Keratinocyte (primary cell): ENCODE data around the gene GTF2IRD1. TPM values are rescaled to one million over a fixed set of nuclear protein-coding genes. Genes with fewer than 3 reads are reported as not detected.

Experiments
- DNase-seq: peaks from one replicate; pipeline ENCODE4 v3.0.0-alpha.2; 2011; ENCODE audit warnings: low read depth, missing footprints, low spot score
- FAIRE-seq: peaks from 2 replicates; lab custom pipeline; 2011; peaks lifted over from hg19 to GRCh38; lab: Jason Lieb, UNC
- H2AFZ ChIP-seq: 2 replicates; pipeline ENCODE4 v1.6.0; 2012; ENCODE audit warnings: low read length, control low read depth, inconsistent platforms; ENCODE audit not compliant: control insufficient read depth
- H3K27ac ChIP-seq: 2 replicates; pipeline ENCODE4 v1.5.1; 2011; ENCODE audit warnings: low read length; ENCODE audit not compliant: control insufficient read depth, insufficient read depth
- H3K27me3 ChIP-seq: 3 replicates; pipeline ENCODE4 v1.6.0; 2011; ENCODE audit warnings: low read length; ENCODE audit not compliant: control insufficient read depth, insufficient read depth; ENCODE audit errors: extremely low read depth
- H3K36me3 ChIP-seq, 2 experiments: 2 replicates in 1 of 2; 3 replicates in 1 of 2; pipeline ENCODE4 v1.5.1; 2011; ENCODE audit warnings: low read length in 2 of 2, mild to moderate bottlenecking in 1 of 2; ENCODE audit not compliant: control insufficient read depth in 2 of 2, insufficient read depth in 2 of 2; ENCODE audit errors: extremely low read depth in 1 of 2
- H3K4me1 ChIP-seq: 3 replicates; pipeline ENCODE4 v1.5.1; 2011; ENCODE audit warnings: low read length; ENCODE audit not compliant: control insufficient read depth, insufficient read depth; ENCODE audit errors: extremely low read depth
- H3K4me2 ChIP-seq: 3 replicates; pipeline ENCODE4 v1.6.0; 2011; ENCODE audit warnings: low read depth, low read length; ENCODE audit not compliant: control insufficient read depth, insufficient read depth; ENCODE audit errors: extremely low read depth
- H3K4me3 ChIP-seq, 3 experiments: fragments of 200-600 bp in 1 of 3; sonication (generic) in 1 of 3; 2 replicates in 2 of 3; 3 replicates in 1 of 3; pipeline ENCODE4 v1.5.1; 2011 to 2016; ENCODE audit warnings: low read length in 3 of 3, mild to moderate bottlenecking in 3 of 3, control low read depth in 2 of 3, inconsistent platforms in 1 of 3, low read depth in 1 of 3, mixed read lengths in 1 of 3, mixed run types in 1 of 3, moderate library complexity in 1 of 3; ENCODE audit not compliant: control insufficient read depth in 2 of 3, insufficient read depth in 2 of 3; ENCODE audit errors: extremely low read depth in 1 of 3
- H3K79me2 ChIP-seq: 2 replicates; pipeline ENCODE4 v1.6.0; 2012; ENCODE audit warnings: low read length; ENCODE audit not compliant: control insufficient read depth, insufficient read depth
- H3K9ac ChIP-seq: 3 replicates; pipeline ENCODE4 v1.6.0; 2011; ENCODE audit warnings: low read length; ENCODE audit not compliant: control insufficient read depth, insufficient read depth; ENCODE audit errors: extremely low read depth
- H3K9me1 ChIP-seq: 3 replicates; pipeline ENCODE4 v1.6.0; 2011; ENCODE audit warnings: low read length; ENCODE audit not compliant: control insufficient read depth, insufficient read depth; ENCODE audit errors: extremely low read depth
- H3K9me3 ChIP-seq: 2 replicates; pipeline ENCODE4 v1.5.1; 2012; ENCODE audit warnings: low read depth, low read length; ENCODE audit not compliant: control insufficient read depth
- H4K20me1 ChIP-seq: 3 replicates; pipeline ENCODE4 v1.6.0; 2011; ENCODE audit warnings: low read length; ENCODE audit not compliant: control insufficient read depth, insufficient read depth; ENCODE audit errors: extremely low read depth
- EZH2 ChIP-seq: IDR thresholded peaks from one replicate; pipeline ENCODE4 v1.6.1; 2012; ENCODE audit warnings: inconsistent platforms, mild to moderate bottlenecking, low read length, moderate library complexity
- dilution Hi-C: fragments of 300-500 bp; cut with MboI; formaldehyde crosslinking; loops from one replicate; pipeline ENCODE4 v1.7.0; 2020; ENCODE audit warnings: low sequenced_read_pairs; ENCODE audit not compliant: extremely low pct_ligation_motif_present
- polyA plus RNA-seq, 5 experiments: library from polyadenylated mRNA; depleted of rRNA in 3 of 5; stranded (reverse) in 3 of 5; stranded (forward) in 1 of 5; unstranded in 1 of 5; fragments of >200 nt; gene quantifications; 1 replicate in 1 of 5; 2 replicates in 3 of 5; 3 replicates in 1 of 5; pipeline versions ENCODE4 v1.2.1 to v1.2.3, GENCODE V29; 2011 to 2012; ENCODE audit warnings: missing spikeins in 2 of 5, low read depth in 1 of 5, low replicate concordance in 1 of 5
- TF ChIP-seq, protein P1 (sequence below), 3 experiments: IDR thresholded peaks in 1 of 3; conservative IDR thresholded peaks in 1 of 3; optimal IDR thresholded peaks in 1 of 3; 2 replicates in 2 of 3; 3 replicates in 1 of 3; pipeline versions ENCODE3 to v1.5.1; 2011; ENCODE audit warnings: low read length in 3 of 3, mild to moderate bottlenecking in 3 of 3, moderate library complexity in 2 of 3, control low read depth in 1 of 3, inconsistent platforms in 1 of 3; ENCODE audit not compliant: insufficient read depth in 2 of 3; ENCODE audit errors: extremely low read depth in 1 of 3

The GTF2IRD1 gene
- polyA plus RNA-seq, 1 donor (not counting 4 experiments of a cell fraction or from before 2014, with no cell fraction given) = 19.4 TPM

DNA sequence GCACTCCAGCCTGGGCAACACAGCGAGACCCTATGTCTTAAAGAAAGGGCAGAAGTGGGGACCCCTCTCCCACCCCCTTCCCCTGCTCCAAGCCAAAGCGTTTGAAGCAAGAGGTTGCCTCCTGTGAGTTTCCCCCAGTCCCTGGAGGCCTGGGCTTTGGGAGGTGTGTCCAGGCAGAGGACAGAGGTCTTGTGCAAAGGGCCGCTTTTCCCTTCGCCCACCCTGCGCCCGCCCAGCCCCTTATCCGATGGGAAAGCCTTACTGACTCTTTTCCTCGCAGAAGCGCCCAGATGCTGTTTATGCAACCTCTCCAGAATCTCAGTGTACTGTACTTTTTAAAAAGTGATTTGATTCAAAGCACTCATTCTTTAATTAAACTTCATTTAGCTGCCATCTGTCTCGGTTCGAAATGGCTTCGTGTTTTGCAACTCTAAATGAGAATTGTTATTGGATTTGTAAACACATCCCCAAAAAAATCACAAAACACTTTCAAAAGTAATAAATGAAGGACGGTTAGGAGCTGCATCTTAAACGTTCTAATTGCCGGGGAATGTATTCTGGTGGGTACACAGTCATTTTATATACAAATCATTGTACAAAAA is 153.3 kb downstream of the GTF2IRD1 start:
- dilution Hi-C loops = no loop called here
- Histone ChIP-seq H3K79me2 (no peaks in the 10 kb centered on the region), H3K9ac (no peak overlapping the region), H3K27me3 (no peaks in the 10 kb centered on the region), H3K9me3 (no peaks in the 10 kb centered on the region), H3K9me1 (no peaks in the 10 kb centered on the region), H2AFZ (peak overlapping the region; percentile 20), H3K4me3 (peak overlapping the region in 1 of 3 experiments; percentile 11), H3K4me1 (peaks cover 14% of the 10 kb centered on the region), H3K36me3 (peaks cover 2 to 3% of the 10 kb centered on the region in 2 experiments), H3K27ac (no peak overlapping the region), H3K4me2 (peak overlapping the region; percentile 49), H4K20me1 (no peaks in the 10 kb centered on the region)
- DNase-seq (no peak), FAIRE-seq (no peak)
- TF ChIP-seq, protein P1, sequence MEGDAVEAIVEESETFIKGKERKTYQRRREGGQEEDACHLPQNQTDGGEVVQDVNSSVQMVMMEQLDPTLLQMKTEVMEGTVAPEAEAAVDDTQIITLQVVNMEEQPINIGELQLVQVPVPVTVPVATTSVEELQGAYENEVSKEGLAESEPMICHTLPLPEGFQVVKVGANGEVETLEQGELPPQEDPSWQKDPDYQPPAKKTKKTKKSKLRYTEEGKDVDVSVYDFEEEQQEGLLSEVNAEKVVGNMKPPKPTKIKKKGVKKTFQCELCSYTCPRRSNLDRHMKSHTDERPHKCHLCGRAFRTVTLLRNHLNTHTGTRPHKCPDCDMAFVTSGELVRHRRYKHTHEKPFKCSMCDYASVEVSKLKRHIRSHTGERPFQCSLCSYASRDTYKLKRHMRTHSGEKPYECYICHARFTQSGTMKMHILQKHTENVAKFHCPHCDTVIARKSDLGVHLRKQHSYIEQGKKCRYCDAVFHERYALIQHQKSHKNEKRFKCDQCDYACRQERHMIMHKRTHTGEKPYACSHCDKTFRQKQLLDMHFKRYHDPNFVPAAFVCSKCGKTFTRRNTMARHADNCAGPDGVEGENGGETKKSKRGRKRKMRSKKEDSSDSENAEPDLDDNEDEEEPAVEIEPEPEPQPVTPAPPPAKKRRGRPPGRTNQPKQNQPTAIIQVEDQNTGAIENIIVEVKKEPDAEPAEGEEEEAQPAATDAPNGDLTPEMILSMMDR (optimal IDR thresholded peaks at IDR 0.05 in 1 of 3, IDR thresholded peaks at IDR 0.05 in 1 of 3, conservative IDR thresholded peaks at IDR 0.05 in 1 of 3; ENCODE audit: extremely low read depth in 1 of 3, insufficient read depth in 2 of 3, low read length in 3 of 3) = no peak

DNA sequence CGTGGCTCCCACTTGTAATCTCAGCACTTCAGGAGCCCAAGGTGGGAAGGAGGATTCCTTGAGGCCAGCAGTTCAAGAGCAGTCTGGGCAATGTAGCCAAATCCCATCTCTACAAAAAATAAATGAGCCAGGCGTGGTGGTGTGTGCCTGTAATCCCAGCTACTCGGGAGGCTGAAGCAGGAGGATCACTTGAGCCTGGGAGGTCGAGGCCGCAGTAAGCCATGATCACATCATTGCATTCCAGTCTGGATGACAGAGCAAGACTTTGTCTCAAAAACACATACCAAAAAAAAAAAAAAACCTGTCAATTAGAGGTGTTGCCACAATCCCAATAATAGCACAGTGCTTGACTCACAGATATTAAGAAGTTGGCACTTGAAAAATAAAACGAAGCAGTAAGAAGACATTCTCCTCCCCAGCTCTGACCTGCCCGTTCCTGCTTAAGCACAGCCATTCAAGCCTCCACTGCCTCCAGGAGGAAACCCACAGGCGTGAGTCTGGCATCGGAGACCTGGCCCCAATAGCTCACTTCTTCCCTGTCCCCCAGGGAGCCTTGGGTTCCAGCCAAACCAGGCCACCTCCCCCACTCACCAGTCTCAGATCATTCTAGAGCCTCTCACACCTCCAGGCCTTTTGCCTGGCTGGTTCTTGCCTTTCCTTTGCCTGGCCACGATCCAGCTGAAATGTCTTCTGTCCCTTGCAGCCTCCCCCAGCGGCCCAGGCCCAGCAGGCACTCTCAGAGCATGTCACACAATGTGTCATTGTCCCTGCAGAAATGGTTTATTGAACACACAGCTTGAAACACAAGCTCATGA is 158.5 kb downstream of the GTF2IRD1 start:
- dilution Hi-C loops = no loop called here
- Histone ChIP-seq H3K4me3 (no peak overlapping the region), H3K27me3 (no peaks in the 10 kb centered on the region), H3K9me1 (no peaks in the 10 kb centered on the region), H3K4me2 (peak overlapping the region; percentile 25), H2AFZ (no peak overlapping the region), H3K36me3 (no peaks in the 10 kb centered on the region), H3K4me1 (peaks cover 12% of the 10 kb centered on the region), H3K9me3 (no peaks in the 10 kb centered on the region), H3K27ac (peak overlapping the region; percentile 4), H3K9ac (no peak overlapping the region), H4K20me1 (no peaks in the 10 kb centered on the region), H3K79me2 (no peaks in the 10 kb centered on the region)
- peak; percentile 44 for FAIRE-seq
- peak; percentile 90 for DNase-seq
- TF ChIP-seq, protein P1 (optimal IDR thresholded peaks at IDR 0.05 in 1 of 3, IDR thresholded peaks at IDR 0.05 in 1 of 3, conservative IDR thresholded peaks at IDR 0.05 in 1 of 3; ENCODE audit: extremely low read depth in 1 of 3, insufficient read depth in 2 of 3, low read length in 3 of 3) = no peak
- TF ChIP-seq EZH2 = no peak
